Fibroblast of lung (primary cell): ENCODE results near the gene CHRNB1.

Experiments used
- EZH2 ChIP-seq: IDR thresholded peaks from 2 replicates; pipeline ENCODE4 v1.5.1; 2012; ENCODE audit warnings: low read length, control low read depth, mild to moderate bottlenecking; ENCODE audit errors: missing control alignments
- TF ChIP-seq, protein P1 (sequence below), 2 donors: IDR thresholded peaks in 1 of 2; conservative IDR thresholded peaks in 1 of 2; 1 replicate in 1 of 2; 2 replicates in 1 of 2; pipeline ENCODE4 v1.5.1; 2011 to 2012; ENCODE audit warnings: low read length in 2 of 2, control low read depth in 1 of 2, inconsistent platforms in 1 of 2, low read depth in 1 of 2, mild to moderate bottlenecking in 1 of 2

DNA sequence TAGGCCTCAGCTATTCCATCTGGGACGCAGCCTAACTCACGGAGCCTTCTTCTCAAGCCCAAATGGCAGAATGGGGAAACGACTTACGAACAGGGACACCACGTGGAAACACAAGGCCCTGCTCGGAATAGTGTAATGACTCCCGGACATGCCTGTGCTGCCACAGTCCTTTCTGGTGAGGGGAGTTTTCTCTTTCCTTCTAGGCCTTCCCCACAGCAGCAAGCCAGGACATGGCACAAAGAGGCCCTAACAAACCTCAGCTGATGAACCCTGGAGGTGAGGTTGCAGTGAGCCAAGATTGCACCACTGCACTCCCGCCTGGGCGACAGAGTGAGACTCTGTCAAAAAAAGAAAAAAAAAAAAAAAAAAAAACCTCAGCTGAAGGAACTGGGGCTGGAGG lies 19.2 kb downstream of the CHRNB1 start:
- TF ChIP-seq, protein P1, sequence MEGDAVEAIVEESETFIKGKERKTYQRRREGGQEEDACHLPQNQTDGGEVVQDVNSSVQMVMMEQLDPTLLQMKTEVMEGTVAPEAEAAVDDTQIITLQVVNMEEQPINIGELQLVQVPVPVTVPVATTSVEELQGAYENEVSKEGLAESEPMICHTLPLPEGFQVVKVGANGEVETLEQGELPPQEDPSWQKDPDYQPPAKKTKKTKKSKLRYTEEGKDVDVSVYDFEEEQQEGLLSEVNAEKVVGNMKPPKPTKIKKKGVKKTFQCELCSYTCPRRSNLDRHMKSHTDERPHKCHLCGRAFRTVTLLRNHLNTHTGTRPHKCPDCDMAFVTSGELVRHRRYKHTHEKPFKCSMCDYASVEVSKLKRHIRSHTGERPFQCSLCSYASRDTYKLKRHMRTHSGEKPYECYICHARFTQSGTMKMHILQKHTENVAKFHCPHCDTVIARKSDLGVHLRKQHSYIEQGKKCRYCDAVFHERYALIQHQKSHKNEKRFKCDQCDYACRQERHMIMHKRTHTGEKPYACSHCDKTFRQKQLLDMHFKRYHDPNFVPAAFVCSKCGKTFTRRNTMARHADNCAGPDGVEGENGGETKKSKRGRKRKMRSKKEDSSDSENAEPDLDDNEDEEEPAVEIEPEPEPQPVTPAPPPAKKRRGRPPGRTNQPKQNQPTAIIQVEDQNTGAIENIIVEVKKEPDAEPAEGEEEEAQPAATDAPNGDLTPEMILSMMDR (conservative IDR thresholded peaks at IDR 0.05 in 1 of 2, IDR thresholded peaks at IDR 0.05 in 1 of 2; ENCODE audit: low read depth in 1 of 2, low read length in 2 of 2): no peak
- no peak for TF ChIP-seq EZH2
